H1 (cell line): ENCODE measurements around the gene TMEM108. TPM values are rescaled to one million over a fixed set of nuclear protein-coding genes. Genes with fewer than 3 reads are reported as not detected.

ENCODE experiments used
- ASH2L ChIP-seq: fragments of 200-600, 300-600 bp; sonication (generic); IDR thresholded peaks from one replicate; pipeline ENCODE4 v1.7.1; 2017; ENCODE audit warnings: low read length
- BACH1 ChIP-seq: IDR thresholded peaks from 2 replicates; pipeline ENCODE4 v1.6.1; 2012; ENCODE audit warnings: low read length, improper control_type of control experiment
- BRCA1 ChIP-seq: IDR thresholded peaks from 2 replicates; pipeline ENCODE4 v1.6.1; 2012; ENCODE audit warnings: low read depth, low read length, improper control_type of control experiment
- CBX8 ChIP-seq: fragments of 300-800, 300-1000 bp; sonication (generic); IDR thresholded peaks from 2 replicates; pipeline ENCODE4 v1.7.1; 2016; ENCODE audit warnings: low read depth, low read length, borderline replicate concordance
- CEBPB ChIP-seq: IDR thresholded peaks from 2 replicates; pipeline ENCODE4 v1.6.1; 2012; ENCODE audit warnings: low read depth, low read length
- CHD7 ChIP-seq: fragments of 300-600 bp; sonication (generic); IDR thresholded peaks from 2 replicates; pipeline ENCODE4 v1.7.1; 2012; ENCODE audit warnings: low read length, moderate library complexity, mild to moderate bottlenecking, inconsistent platforms; ENCODE audit not compliant: insufficient replicate concordance
- GABPA ChIP-seq: IDR thresholded peaks from 2 replicates; pipeline ENCODE4 v1.6.1; 2011; ENCODE audit warnings: mild to moderate bottlenecking, low read length, moderate library complexity, borderline replicate concordance; ENCODE audit not compliant: insufficient read depth
- KDM1A ChIP-seq: fragments of 200-600, 300-600 bp; sonication (generic); IDR thresholded peaks from 2 replicates; pipeline ENCODE4 v1.7.1; 2016; ENCODE audit warnings: mild to moderate bottlenecking, low read length, borderline replicate concordance
- POLR2A ChIP-seq, 2 experiments: IDR thresholded peaks; 1 replicate in 1 of 2; 2 replicates in 1 of 2; pipeline ENCODE4 v1.6.1; 2011; ENCODE audit warnings: low read depth in 2 of 2, low read length in 2 of 2, mild to moderate bottlenecking in 2 of 2; ENCODE audit errors: control extremely low read depth in 1 of 2
- RXRA ChIP-seq: IDR thresholded peaks from 2 replicates; pipeline ENCODE4 v1.6.1; 2011; ENCODE audit warnings: low read depth, mild to moderate bottlenecking, low read length, moderate library complexity; ENCODE audit not compliant: insufficient read depth
- SP4 ChIP-seq: IDR thresholded peaks from 2 replicates; pipeline ENCODE4 v1.6.1; 2012; ENCODE audit warnings: low read length, inconsistent platforms
- polyA plus RNA-seq, 7 experiments: library from polyadenylated mRNA; depleted of rRNA in 3 of 7; stranded (reverse) in 5 of 7; unstranded in 2 of 7; fragments of >200 nt in 5 of 7; fragments of 200-250 nt in 2 of 7; gene quantifications; 1 replicate in 5 of 7; 2 replicates in 1 of 7; 4 replicates in 1 of 7; pipeline versions ENCODE4 v1.2.1 to v1.2.3, GENCODE V29; 2011 to 2013; ENCODE audit warnings: missing spikeins in 2 of 7, mixed read lengths in 2 of 7
- total RNA-seq: library from RNA; stranded (reverse); fragmentation: NEBNext Ultra II Directional; extraction: Animal tissue kit (Norgen Biotek cat#: 25700); gene quantifications from 2 replicates; pipeline ENCODE4 v1.2.1, GENCODE V29; 2021

Gene TMEM108
- total and polyA plus RNA-seq, 2 of the 8 experiments (the other 6 are each of a cell fraction or from before 2014, with no cell fraction given): 14.3 to 16.2 TPM

DNA sequence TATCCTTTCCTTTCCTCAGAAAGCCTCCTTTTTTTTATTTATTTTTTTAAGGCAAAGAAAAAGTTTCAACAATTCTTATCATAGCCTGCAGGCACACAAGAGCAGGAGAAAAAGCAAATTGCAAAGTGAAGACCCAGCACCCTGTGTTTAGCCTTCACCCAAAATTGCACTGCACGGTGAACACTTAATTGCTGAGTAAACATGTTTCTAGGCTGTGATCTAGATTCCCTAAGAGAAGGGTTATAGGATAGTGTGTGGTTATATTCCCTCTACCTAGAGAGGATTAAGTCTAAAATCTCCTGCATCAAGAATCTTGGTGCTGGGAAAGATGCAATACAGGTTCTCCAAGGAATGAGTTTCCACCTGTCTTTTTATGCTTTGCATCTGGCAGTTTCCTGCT, 291.4 kb downstream of the TMEM108 start (continued):
- no peak for TF ChIP-seq CHD7
- no peak for TF ChIP-seq GABPA
- no peak for TF ChIP-seq RXRA
- TF ChIP-seq KDM1A: no peak
- no peak for TF ChIP-seq BRCA1
- TF ChIP-seq CBX8: no peak
- TF ChIP-seq BACH1: no peak
- no peak for TF ChIP-seq SP4
- no peak for TF ChIP-seq CEBPB
- TF ChIP-seq POLR2A (IDR thresholded peaks at IDR 0.05; ENCODE audit: control extremely low read depth in 1 of 2, low read depth in 2 of 2, low read length in 2 of 2): no peak
- no peak for TF ChIP-seq ASH2L
